ENCODE results near the gene GIPC3.

Gene GIPC3

DNA sequence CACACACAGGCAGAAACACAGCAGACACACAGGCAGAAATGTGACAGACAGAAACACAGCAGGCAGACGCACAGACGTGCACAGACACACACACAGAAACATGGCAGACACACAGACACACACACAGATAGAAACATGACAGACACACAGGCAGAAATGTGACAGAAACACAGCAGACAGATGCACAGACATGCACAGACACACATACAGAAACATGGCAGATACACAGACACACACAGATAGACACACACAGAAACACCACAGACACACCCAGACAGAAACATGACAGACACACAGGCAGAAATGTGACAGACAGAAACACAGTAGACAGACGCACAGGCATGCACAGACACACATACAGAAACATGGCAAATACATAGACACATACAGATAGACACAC, 20.1 kb downstream of the GIPC3 start:
- DNase-seq (ENCODE audit: low read depth): no peak

DNA sequence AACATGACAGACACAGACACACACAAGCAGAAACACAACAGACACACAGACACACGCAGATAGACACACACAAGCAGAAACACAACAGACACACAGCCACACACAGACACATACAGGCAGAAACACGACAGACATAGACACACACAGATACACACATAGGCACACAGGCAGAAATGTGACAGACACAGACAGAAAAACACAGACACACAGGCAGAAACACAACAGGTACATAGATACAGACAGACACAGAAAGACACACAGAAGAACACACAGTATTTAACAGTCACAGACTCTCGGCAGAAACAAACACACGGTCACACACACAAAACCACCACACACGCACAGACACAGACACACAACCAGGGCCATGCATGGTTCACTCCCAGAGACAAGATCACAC, 20.5 kb downstream of the GIPC3 start:
- DNase-seq (ENCODE audit: low read depth): no peak

DNA sequence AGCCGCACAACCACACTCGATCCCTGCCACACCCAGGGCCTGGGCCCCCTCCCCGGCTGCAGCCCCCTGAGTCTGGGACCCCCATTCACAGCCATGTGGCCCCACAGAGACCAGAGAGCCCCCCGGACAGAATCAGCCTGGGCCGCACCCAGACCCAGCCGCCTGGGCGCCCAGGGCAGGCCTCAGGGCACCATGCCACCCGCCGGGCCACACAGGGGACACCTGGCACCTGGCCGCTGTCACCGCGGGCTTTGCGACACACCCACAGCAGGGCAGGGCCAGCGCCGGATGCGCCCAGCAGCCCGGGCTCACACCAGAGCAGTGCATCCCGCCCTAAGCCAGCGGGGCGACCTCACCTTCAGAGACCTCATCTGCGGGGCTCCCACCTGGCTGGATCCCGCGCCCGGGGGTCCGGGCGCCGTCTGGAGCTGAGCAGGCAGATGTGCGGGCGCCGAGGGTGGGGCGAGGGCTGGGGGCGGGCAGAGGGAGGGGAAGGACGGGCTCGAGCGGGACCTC, 21.0 kb downstream of the GIPC3 start:
- DNase-seq (ENCODE audit: low read depth): no peak

DNA sequence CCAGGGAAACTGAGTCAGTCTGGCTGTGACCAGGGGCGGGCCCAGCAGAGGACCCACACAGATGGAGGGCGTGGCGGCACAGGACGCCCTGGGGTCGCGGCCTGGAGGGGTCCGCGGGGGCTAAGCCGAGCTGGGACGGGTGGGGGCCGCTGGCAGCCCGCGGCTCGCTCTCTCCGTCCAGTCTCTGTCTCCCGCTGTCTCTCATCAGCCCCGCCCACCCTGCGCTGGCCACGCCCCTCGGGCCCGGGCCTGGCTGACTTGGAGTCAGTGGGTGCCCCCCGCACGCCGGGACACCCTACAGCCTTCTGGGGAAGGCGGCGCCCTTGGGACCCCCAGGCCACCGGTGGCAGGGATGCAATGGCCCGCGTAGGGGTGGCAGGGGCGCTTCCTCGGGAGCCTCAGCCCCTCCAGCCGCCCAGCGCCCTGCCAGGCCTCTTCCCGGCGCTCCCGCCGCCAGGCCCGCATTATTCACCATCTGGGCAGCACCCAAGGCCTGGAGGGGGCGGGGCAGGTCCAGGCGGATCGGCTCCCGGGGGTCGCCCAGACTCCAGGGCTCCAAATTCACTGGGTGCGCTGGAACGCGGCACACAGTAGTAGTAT, 21.5 kb downstream of the GIPC3 start, which contains the start of gene TBXA2R:
TBXA2R (minus strand) TSS at position 186 of the 600 bp plus-strand sequence. CDS start 6,241 bp downstream, outside the sequence.
- DNase-seq (ENCODE audit: low read depth): peak; percentile 71

DNA sequence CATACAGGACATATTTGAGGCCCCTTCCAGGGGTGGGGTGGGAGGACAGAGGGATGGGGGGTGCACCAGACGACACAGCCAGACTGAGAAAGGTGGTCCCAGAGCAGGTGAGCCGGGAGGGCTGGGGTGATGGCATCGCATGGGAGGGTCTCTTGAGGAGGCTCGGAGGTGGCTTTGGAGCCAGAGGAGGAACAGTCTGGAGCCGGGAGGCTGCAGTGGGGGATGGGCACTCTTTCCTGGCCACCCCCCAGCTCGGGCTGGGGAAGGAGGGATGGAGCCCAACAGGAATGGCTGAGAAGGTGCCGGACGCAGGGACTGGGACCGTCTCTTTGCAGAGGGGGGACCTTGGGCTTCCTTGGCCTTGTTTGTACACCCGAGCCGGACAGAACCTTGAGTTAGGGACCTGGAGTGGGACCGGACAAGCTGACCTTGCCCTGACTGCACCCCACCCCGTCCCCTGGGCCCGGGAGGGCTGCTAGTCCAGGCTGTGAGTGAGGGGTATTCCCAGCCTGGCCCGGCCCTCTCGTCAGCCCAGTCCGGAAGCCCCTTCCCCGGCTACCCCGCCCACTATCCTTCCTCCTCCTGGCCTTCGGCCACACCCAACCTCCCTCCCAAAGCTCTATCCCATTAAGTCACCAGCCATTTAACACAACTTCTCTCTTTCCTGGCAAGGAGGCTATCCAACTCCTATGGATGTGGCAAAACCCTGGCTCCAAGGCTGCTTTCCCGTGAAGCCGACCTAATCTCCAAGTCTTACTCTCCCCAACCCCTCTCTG, 22.2 kb downstream of the GIPC3 start:
- DNase-seq (ENCODE audit: low read depth): peak; percentile 75

DNA sequence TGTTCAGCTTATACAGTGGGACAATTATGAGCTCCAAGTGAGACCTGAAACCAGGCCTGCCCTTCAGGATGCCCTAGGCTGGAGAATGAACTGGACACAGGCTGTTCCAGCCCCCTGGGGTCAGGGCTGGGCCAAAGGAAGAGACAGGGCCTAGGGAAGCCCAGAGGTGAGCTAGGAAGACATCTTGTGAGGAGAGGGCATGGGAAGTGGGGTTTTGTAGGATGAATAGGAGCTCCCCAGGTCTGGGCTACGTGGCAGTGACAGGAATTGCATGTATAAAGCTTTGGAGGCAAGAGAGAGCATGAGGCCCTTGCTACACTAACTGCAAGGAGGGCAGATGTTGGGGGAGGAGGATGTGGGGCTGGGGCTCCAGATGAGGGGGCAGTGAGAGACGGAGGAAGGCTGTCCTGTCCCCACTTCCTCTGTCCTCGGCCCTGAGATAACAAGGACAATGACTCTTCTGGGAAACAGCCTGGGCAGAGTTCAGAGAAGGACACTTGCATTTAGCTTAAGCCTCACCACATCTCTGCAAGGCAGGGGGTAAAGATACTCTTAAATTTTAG, 22.9 kb downstream of the GIPC3 start:
- DNase-seq (ENCODE audit: low read depth): peak; percentile 94

DNA sequence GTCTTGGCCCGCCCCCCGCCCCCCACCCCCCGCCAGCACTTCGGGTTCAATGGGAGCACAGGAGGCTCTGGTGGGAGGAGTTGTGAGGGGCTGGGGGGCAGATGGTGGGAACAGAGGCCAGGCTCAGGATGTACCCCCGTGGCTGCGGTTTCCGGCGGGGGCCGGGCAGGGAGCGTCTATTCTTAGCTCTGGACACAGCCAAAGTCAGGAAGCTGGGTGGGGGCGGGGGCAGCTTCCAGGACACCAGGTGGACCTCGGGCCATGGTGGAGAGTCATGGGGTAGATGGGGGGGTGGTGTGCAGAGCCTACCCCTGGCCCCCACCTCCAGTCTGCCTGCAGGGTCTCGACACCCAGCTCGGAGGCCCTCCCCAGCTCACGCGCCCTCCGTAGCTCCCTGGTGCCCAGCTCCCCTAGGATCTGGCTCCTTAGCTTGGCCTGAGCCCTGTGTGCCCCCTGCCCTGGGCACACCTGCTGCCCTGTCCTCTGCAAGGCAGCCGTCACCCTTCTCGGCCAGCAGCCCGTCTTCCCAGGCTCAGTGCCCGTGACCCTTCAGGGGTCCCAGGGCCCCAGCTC, 23.6 kb downstream of the GIPC3 start:
- peak; percentile 95 for DNase-seq (ENCODE audit: low read depth)

DNA sequence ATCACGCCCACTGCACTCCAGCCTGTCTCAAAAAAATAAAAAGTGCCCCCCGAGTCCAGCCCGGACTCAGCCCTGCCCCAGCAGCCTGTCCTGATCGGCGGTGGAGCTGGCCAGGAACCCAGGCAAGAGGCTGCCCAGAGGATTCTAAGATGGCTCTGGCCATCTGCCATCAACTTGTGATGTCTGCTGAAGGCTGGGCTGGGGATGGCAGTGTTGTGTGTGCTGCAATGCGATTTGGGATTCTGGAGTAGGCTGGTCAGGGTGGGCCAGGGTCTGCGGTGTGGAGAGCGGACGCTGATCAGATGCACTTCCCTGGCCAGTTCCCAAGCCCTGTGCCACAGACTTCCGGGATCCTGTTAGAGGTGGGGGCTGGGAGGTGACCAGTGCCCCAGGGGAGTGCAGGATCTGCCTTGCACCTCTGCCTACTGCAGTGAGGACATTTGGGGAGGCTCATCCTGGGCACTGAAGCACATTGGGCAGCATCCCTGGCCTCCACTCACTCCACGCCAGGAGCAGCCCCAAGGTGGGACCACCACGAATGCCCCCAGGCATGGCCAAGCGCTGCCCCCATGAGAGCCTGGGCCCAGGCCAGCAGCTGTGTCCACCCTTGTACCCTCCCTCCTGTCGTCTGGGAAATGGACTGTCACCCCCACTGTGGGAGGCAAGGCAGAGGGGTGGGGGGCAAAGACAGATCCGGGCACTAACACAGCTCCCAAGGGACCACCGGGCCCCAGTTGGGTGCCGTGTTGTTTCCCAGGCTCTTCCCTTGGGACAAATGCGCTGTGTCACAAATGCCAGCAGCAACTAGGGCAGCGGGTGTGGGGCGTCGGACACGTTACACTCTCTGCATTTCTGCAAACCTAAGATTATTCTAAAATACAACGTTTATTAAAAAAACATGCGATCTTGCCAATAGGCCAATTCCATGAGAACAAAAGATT, 24.8 kb downstream of the GIPC3 start:
- no peak for DNase-seq (ENCODE audit: low read depth)

DNA sequence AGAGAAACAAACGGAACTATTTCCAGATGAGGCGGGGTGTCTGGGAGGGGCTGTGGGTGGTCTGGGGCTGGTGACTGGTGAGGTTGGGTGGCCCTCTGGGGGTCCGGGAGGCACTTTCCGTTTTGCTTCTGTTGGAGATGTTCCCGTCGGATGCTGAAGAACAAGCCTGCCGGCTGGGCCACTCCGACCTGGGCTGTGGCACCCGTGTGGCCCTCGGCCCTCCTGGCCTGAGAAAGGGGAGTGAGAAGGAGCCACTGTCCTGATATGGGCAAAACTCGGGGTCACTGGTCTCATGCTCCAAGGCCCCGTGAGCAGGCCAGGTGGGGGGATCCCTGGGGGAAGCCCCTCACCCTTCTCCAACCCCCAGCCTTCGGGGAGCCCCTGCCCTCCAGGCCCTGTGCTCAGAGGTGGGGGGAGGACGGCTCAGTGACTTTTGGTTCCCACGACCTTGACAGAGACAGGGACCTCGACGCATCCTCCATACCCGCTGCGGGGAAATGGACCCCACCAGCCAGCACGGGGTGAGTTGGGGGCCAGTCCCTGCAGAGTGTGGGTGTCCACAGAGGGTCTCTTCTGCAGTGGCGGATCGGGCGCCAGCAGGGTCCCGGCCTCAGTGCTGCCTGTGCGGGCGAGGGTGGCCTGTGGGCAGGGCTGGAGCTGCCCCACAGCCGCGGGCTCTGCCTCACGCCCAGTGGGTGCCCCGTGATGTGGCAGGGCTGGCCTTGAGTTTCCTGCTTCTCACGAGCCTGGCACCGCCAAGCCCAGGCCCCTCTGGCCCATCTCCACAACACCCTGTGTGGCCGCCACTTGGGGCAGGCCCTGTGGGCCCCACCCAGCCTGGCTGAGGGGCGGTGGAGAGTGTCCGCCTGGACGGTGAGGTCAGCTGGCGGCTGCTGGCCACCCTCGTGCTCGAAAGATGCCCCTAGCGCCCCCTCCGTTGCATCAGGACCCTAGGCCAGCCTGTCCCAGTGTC, 25.8 kb downstream of the GIPC3 start:
- no peak for DNase-seq (ENCODE audit: low read depth)

DNA sequence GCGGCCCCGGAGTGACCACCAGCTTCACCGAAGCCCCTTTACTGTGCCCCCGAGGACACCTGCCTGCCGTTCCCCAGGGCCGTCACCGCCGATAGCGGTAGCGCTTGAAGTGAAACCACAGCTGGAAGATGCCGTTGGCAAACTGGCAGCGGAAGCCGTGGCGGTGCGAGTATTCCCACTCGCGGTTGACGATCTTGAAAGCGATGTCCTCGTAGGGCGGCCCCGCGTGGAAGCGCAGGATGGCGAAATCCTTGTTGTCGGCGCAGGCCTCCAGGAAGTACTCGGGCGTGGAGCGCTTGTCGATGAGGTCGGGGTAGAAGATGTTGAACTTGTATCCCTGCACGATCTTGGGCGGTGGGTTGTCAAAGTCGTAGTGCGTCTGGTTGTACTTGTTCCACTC, 26.6 kb downstream of the GIPC3 start:
- DNase-seq (ENCODE audit: low read depth): no peak

DNA sequence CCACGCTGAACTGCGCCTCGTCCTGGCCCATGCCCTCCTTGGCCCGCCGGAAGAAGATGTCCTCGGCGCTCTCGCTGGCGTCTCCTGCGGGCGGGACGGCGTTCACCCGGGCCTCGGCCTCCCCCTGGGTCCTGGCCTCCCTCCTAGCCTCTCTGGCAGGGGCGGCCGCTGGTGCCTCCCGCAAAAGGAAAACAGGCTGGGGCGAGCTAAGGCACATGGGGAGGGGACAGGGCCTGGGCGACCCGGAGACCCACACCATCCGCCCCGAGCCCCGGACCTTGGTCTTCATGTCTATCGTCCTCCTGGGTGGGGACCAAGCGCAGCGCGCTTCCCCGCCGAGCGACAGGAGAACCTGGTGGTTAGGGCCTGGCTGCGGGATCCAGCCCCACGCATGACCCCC, 27.1 kb downstream of the GIPC3 start:
- no peak for DNase-seq (ENCODE audit: low read depth)

DNA sequence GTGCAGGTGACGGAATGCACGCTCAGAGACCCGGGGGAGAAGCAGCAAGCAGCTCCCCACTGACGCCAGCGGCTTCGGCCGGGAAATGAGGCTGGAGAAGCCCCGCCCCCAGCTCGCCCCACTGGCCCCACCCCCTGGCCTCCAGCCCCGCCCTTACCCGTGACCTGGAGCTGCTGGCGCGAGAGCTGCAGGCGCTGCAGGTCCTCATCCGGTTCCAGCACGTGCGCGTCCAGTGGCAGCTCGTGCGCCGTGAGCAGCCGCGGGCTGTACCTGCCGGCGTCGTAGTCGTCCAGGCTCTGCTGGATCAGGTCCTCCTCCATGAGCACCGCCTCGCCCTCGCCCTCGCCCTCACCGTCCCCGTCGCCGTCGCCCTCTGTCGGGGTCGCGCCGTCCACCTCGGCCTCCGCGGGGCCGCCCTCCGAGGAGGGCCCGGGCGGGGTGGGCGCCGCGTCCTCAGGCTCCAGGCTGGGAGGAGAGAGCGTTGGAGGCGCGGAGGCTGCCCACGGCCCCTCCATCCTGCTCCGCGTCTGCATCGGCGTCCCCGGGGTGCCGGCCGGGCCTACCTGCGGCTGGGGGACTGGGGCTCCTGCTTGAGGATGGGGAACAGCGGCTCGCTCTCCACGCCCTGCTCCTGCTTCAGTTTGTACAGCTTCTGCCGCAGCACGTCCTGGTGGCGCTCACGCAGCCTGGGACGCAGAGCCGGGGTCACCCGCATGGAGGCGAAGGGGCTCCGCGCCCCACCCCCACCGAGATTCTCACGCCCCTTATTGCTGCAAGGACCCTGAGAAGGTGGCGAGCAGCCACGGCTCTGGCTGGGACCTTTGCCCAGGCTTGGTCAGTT, 27.8 kb downstream of the GIPC3 start:
- DNase-seq (ENCODE audit: low read depth): no peak

DNA sequence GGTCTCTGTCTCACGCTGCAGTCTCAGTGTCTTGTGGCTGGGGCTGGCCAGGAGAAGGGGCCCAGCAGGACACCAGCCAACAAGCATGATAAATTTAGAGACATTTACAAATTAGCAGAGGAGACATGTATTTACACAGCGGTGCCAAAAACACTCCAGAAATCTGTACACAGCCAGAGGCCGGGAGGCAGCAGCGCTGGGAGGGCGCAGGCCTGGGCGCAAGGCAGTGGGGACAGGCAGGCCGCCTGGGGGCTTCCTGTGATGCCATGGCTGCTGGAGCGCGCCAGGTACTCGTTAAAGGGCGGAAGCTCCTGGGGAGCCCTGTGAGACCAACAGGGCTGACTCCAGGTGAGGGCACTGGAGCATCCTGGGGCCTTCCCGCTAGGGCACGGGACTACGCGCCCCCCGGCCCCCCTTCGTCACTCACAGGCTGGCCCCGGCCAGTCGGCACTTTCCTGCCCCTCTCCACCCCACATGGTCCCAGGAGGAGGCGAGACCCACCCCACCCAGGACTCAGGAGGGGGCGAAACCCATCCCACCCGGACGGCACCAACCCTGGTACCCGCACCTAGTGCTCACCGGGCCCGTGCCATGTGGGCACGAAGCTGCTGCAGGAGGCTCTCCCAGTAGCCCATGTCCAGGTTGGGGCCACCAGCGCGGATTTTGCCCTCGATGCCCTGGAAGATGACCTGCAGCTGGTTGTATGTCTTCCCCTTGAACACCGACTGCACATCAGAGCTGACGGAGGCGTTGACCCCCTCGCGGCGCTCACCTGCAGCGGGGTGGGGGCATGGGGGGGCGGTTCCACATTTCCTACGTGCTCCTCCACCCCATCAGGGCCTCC, 28.8 kb downstream of the GIPC3 start:
- no peak for DNase-seq (ENCODE audit: low read depth)

DNA sequence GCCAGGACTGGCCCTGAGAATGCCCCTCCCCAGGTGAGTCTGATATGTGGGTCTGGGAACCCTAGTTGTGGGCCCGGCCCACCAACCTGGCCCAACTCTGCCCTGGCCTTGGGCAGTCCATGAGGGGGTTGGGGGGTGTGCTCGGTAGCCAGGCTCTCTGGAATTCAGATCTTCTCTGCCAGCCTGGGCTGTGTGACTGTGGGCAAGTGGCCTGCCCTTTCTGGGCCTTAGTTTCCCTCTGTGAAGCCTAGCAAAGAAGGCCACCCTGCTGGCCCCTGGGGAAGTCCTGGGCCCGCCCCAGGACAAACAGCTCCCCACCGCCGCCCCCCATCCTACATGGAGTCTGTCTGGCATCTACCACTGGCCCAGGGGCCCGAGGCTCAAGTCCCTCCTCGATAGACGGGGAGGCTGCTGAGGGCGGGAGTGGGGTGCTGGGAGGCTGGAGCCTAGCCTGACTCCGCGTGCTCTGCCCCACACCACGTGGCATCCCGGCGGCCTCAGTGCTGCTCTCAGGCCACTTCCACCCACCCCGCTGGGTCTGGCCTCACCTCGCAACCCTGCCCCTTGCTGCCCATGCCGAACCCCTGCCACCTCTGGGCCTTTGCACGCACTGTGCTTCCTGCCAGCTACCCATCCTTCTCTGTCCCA, 29.7 kb downstream of the GIPC3 start:
- DNase-seq (ENCODE audit: low read depth): no peak

DNA sequence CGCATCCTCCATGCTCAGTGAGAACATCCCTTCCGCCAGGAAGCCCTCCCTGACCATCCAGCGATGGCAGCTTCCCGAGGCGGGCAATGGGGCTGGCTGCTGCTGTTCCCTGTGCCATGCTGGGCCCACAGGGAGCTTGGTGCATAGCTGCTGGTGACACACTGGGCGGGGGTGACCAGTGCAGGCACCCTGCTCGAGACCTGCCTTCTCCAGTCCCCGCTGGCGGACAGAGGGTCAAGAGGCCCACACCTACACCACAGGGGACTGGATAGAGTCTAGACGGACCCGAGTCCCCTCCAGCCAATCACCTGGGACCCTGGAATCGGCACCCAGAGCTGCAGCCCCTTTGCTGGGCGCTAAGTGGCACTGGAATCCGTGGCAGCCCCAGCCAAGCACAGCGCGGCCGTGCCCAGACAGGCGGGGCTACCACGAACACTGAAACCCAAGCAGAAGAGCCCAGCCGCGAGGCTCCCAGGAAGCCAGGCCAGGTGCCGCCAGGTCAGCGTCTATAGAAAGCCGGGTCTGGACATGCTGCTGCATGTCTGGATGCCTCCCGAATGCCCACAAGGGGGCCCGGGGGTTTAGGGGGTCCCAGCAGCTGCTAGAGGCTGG, 30.4 kb downstream of the GIPC3 start:
- DNase-seq (ENCODE audit: low read depth): no peak

DNA sequence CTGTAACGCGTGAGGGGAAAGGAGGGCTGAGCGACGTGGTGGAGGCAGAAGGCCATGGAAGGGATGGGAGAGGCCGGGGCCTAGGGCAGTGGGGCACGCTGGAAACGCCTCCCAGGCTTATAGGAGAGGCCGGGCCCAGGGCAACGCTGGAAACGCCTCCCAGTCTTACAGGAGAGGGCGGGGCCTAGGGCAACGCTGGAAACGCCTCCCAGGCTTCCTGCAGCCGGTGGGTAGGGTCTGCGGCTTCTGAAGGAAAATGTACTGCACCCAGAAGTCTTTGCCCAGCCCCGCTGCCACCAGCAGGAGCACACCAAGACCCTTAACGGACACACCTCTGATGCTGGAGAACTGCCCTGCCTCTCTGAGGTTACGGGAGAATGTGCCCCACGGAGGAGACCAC, 32.2 kb downstream of the GIPC3 start:
- peak; percentile 79 for DNase-seq (ENCODE audit: low read depth)

DNA sequence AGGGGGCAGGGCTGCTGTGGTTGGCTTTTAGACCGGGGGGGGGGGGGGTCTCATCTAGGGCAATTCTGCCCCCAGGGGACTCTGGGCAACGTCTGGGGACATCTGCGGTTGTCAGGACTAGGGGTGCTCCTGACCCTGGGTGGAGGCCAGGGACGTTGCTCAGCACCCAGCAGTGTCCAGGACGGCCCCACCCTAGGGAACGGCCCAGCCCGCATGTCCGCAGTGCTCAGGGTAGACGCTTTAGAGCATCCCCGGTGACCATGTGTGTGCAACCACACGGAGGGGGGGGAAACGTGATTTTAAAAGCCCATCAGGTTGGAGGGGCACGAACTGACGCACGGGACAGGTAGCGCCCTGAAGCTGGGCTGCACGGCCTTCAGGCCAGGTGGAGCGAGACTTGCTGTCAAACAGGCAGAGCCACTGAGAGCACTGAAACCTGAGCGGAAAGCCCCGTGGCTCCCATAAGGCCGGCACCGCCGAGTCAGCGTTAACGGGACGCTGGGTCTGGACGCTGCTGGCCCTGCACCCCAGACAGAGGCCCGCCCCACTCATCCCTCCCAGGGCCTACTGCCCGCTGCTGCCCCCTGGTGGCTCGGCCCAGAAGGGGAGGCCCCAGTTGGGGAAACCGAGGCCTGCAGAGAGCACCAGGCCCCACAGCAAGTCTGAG, 33.0 kb downstream of the GIPC3 start:
- DNase-seq (ENCODE audit: low read depth): no peak
